SK-N-SH (cell line): ENCODE measurements around the gene RABGAP1L. TPM values are rescaled to one million over a fixed set of nuclear protein-coding genes. Genes with fewer than 3 reads are reported as not detected.

Experiments
- CTCF ChIA-PET: fragments of 300-600, 350-600 bp; formaldehyde crosslinking; extraction: SDS; loops from one replicate; lab custom pipeline; 2021; lab: Yijun Ruan, JAX
- POLR2A ChIA-PET: fragments of 350-600 bp; sonication (Branson Sonifier 250); formaldehyde crosslinking; extraction: SDS; loops from one replicate; lab custom pipeline; 2020; ENCODE audit warnings: antibody characterized with exemption, inconsistent platforms; lab: Yijun Ruan, JAX
- DNase-seq: peaks from one replicate; pipeline ENCODE4 v3.0.0; 2012
- H2AFZ ChIP-seq: fragments of 200-600 bp; sonication (generic); 2 replicates; pipeline ENCODE4 v1.8.1; 2016; ENCODE audit warnings: antibody characterized with exemption, mild to moderate bottlenecking, low read depth
- H3F3A ChIP-seq: fragments of 200-600 bp; sonication (generic); replicated peaks from 2 replicates; pipeline ENCODE3; 2016; ENCODE audit warnings: antibody characterized with exemption, mild to moderate bottlenecking; ENCODE audit not compliant: insufficient read depth
- H3K27ac ChIP-seq, 2 experiments: fragments of 200-500 bp in 1 of 2; fragments of 200-600 bp in 1 of 2; sonication (Bioruptor generic) in 1 of 2; sonication (generic), shearing (Covaris generic) in 1 of 2; 2 replicates each; pipeline versions ENCODE4 v1.5.1 to v1.6.1; 2014 to 2016; ENCODE audit warnings: low read depth in 2 of 2, inconsistent platforms in 1 of 2, low read length in 1 of 2, mild to moderate bottlenecking in 1 of 2, mixed read lengths in 1 of 2
- H3K27me3 ChIP-seq: fragments of 200-600 bp; sonication (generic), shearing (Covaris generic); 2 replicates; pipeline ENCODE4 v1.6.1; 2016; ENCODE audit warnings: mixed run types; ENCODE audit not compliant: insufficient read depth
- H3K36me3 ChIP-seq, 2 experiments: fragments of 200-500 bp in 1 of 2; fragments of 200-600 bp in 1 of 2; sonication (Bioruptor generic) in 1 of 2; sonication (generic) in 1 of 2; replicated peaks in 1 of 2; 2 replicates each; pipeline versions ENCODE3 to v1.5.1; 2014 to 2016; ENCODE audit warnings: low read length in 1 of 2, mild to moderate bottlenecking in 1 of 2; ENCODE audit not compliant: insufficient read depth in 2 of 2, control insufficient read depth in 1 of 2
- H3K4me1 ChIP-seq, 2 experiments: fragments of 200-500 bp in 1 of 2; fragments of 200-600 bp in 1 of 2; sonication (Bioruptor generic) in 1 of 2; sonication (generic), shearing (Covaris generic) in 1 of 2; 2 replicates each; pipeline versions ENCODE4 v1.5.1 to v1.6.1; 2014 to 2016; ENCODE audit warnings: low read depth in 1 of 2, low read length in 1 of 2, mixed run types in 1 of 2; ENCODE audit not compliant: insufficient read depth in 2 of 2, control insufficient read depth in 1 of 2
- H3K4me2 ChIP-seq: fragments of 200-600 bp; sonication (generic), shearing (Covaris generic); 2 replicates; pipeline ENCODE4 v1.6.1; 2017; ENCODE audit warnings: mixed run types
- H3K4me3 ChIP-seq, 2 experiments: fragments of 200-500 bp in 1 of 2; fragments of 200-600 bp in 1 of 2; sonication (Bioruptor generic) in 1 of 2; sonication (generic), shearing (Covaris generic) in 1 of 2; 2 replicates each; pipeline versions ENCODE4 v1.5.1 to v1.8.1; 2014 to 2016; ENCODE audit warnings: low read depth in 2 of 2, inconsistent platforms in 1 of 2, low read length in 1 of 2, mild to moderate bottlenecking in 1 of 2, mixed read lengths in 1 of 2, moderate library complexity in 1 of 2
- H3K79me2 ChIP-seq: fragments of 200-600 bp; sonication (generic); 2 replicates; pipeline ENCODE4 v1.8.1; 2017; ENCODE audit warnings: mild to moderate bottlenecking; ENCODE audit not compliant: insufficient read depth
- H3K9ac ChIP-seq: fragments of 200-600 bp; sonication (generic); 2 replicates; pipeline ENCODE4 v1.6.1; 2017; ENCODE audit warnings: mixed run types
- H3K9me2 ChIP-seq: fragments of 200-600 bp; sonication (generic); 2 replicates; pipeline ENCODE4 v1.6.1; 2017; ENCODE audit warnings: mixed run types
- H3K9me3 ChIP-seq: fragments of 200-600 bp; sonication (generic); 2 replicates; pipeline ENCODE4 v1.6.1; 2017; ENCODE audit warnings: mixed run types, mild to moderate bottlenecking, moderate library complexity
- H4K20me1 ChIP-seq: fragments of 200-600 bp; sonication (generic); 2 replicates; pipeline ENCODE4 v1.6.1; 2017; ENCODE audit warnings: mild to moderate bottlenecking, mixed run types; ENCODE audit not compliant: insufficient read depth
- CHD2 ChIP-seq: fragments of 150-350 bp; IDR thresholded peaks from 2 replicates; pipeline ENCODE4 v1.6.1; 2018; ENCODE audit warnings: low read length; ENCODE audit not compliant: partially characterized antibody
- ELF1 ChIP-seq: IDR thresholded peaks from 2 replicates; pipeline ENCODE4 v1.4.0; 2012
- EP300 ChIP-seq, 2 experiments: IDR thresholded peaks; 2 replicates each; pipeline versions ENCODE4 v1.4.0 to v1.6.1; 2012; ENCODE audit warnings: borderline replicate concordance in 1 of 2, low read depth in 1 of 2, low read length in 1 of 2
- EZH2phosphoT487 ChIP-seq: fragments of 200-600 bp; sonication (generic); IDR thresholded peaks from 2 replicates; pipeline ENCODE4 v1.6.1; 2017; ENCODE audit warnings: low read depth, mixed run types, mild to moderate bottlenecking, antibody characterized with exemption, moderate library complexity, borderline replicate concordance
- FOSL2 ChIP-seq: IDR thresholded peaks from 2 replicates; pipeline ENCODE4 v1.4.0; 2012; ENCODE audit warnings: low read depth, mild to moderate bottlenecking, moderate library complexity, borderline replicate concordance
- JUND ChIP-seq: IDR thresholded peaks from 2 replicates; pipeline ENCODE4 v1.4.0; 2012
- MXI1 ChIP-seq: IDR thresholded peaks from 2 replicates; pipeline ENCODE4 v1.6.1; 2012; ENCODE audit warnings: mild to moderate bottlenecking, low read depth, low read length, improper control_type of control experiment
- NFIC ChIP-seq: IDR thresholded peaks from 2 replicates; pipeline ENCODE4 v1.4.0; 2012; ENCODE audit warnings: borderline replicate concordance
- POLR2AphosphoS5 ChIP-seq: IDR thresholded peaks from 2 replicates; pipeline ENCODE4 v1.6.1; 2012; ENCODE audit warnings: low read depth, low read length
- RFX5 ChIP-seq: IDR thresholded peaks from 2 replicates; pipeline ENCODE4 v1.6.1; 2012; ENCODE audit warnings: mild to moderate bottlenecking, improper control_type of control experiment, low read length
- SIN3A ChIP-seq: IDR thresholded peaks from 2 replicates; pipeline ENCODE4 v1.6.1; 2012; ENCODE audit warnings: low read depth, mild to moderate bottlenecking, low read length, moderate library complexity, borderline replicate concordance
- TAF1 ChIP-seq: IDR thresholded peaks from 2 replicates; pipeline ENCODE4 v1.6.1; 2012; ENCODE audit warnings: low read depth, mild to moderate bottlenecking, low read length, moderate library complexity, borderline replicate concordance
- TCF12 ChIP-seq: IDR thresholded peaks from 2 replicates; pipeline ENCODE4 v1.4.0; 2012
- TEAD4 ChIP-seq: IDR thresholded peaks from 2 replicates; pipeline ENCODE4 v1.4.0; 2012; ENCODE audit warnings: mild to moderate bottlenecking, borderline replicate concordance; ENCODE audit not compliant: insufficient read depth
- YY1 ChIP-seq: IDR thresholded peaks from 2 replicates; pipeline ENCODE4 v1.4.0; 2012; ENCODE audit warnings: low read depth, mild to moderate bottlenecking
- WGBS: methylation state at CpG from one replicate; pipeline ENCODE4 v1.1.6; 2017; ENCODE audit warnings: low lambda C conversion rate; 5-methylcytosine and 5-hydroxymethylcytosine counted together
- polyA plus RNA-seq, 3 experiments: library from polyadenylated mRNA; depleted of rRNA; stranded (reverse); fragments of >200 nt; gene quantifications; 2 replicates each; pipeline ENCODE4 v1.2.3, GENCODE V29; 2012
- TF ChIP-seq, protein P1 (sequence below): fragments of 150-350 bp; IDR thresholded peaks from 2 replicates; pipeline ENCODE4 v1.6.1; 2017; ENCODE audit warnings: antibody characterized with exemption, low read length, low read depth, borderline replicate concordance
- TF ChIP-seq, protein P2 (sequence below): fragments of 150-350 bp; IDR thresholded peaks from 2 replicates; pipeline ENCODE4 v1.6.1; 2016; ENCODE audit warnings: mild to moderate bottlenecking, low read depth, low read length
- TF ChIP-seq, protein P3 (sequence below): IDR thresholded peaks from 2 replicates; pipeline ENCODE4 v1.4.0; 2012; ENCODE audit warnings: low read depth
- TF ChIP-seq, protein P4 (sequence below): IDR thresholded peaks from 2 replicates; pipeline ENCODE4 v1.4.0; 2012; ENCODE audit warnings: low read depth, borderline replicate concordance

RABGAP1L gene
- polyA plus RNA-seq, 1 of the 3 experiments (the other 2 are of a cell fraction), result 7.2 TPM

DNA sequence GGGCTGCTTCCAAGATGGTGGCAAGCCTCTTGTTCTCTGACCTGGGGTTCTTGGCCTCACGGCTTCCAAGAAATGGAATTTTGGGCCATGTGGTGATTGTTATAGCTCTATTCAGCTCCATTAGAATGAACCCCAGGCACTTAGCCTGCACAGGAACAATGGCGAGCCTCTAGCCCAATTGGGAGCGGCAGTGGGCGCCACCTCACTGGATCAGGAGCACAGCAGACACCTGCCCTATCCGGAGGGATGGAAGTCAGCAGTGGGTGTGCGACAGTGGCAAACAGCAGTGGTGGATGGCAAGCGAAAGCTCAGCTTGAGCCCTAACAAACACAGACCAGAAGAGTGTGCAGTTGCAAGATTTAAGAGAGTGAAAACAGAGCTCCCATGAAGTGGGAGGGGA is 519.3 kb downstream of the RABGAP1L start:
- ChIA-PET CTCF (interaction anchor here (1.4 kb wide), 1 partner anchor 48 kb away, joined by 3 read pairs; no protein-coding TSS in a partner anchor), POLR2A (no interaction called here)
- Histone ChIP-seq H3K27me3 (no peaks in the 10 kb centered on the region), H3K4me2 (no peak overlapping the region), H3K36me3 (no peaks in the 10 kb centered on the region), H3K27ac (no peak overlapping the region), H3K79me2 (no peaks in the 10 kb centered on the region), H3K4me1 (no peaks in the 10 kb centered on the region), H2AFZ (no peak overlapping the region), H3F3A (no peaks in the 10 kb centered on the region), H3K9me2 (no peaks in the 10 kb centered on the region), H3K9ac (no peak overlapping the region), H3K4me3 (no peak overlapping the region), H3K9me3 (no peaks in the 10 kb centered on the region), H4K20me1 (no peaks in the 10 kb centered on the region)
- TF ChIP-seq CHD2 (no peak), POLR2AphosphoS5 (no peak), EZH2phosphoT487 (no peak), NFIC (no peak), ELF1 (no peak), YY1 (no peak), RFX5 (no peak), TCF12 (no peak), EP300 (IDR thresholded peaks at IDR 0.05; ENCODE audit: borderline replicate concordance in 1 of 2, low read depth in 1 of 2, low read length in 1 of 2) (no peak), MXI1 (no peak), SIN3A (no peak), FOSL2 (no peak), JUND (no peak), TAF1 (no peak), TEAD4 (no peak)
- TF ChIP-seq, protein P1, sequence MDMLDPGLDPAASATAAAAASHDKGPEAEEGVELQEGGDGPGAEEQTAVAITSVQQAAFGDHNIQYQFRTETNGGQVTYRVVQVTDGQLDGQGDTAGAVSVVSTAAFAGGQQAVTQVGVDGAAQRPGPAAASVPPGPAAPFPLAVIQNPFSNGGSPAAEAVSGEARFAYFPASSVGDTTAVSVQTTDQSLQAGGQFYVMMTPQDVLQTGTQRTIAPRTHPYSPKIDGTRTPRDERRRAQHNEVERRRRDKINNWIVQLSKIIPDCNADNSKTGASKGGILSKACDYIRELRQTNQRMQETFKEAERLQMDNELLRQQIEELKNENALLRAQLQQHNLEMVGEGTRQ, result no peak
- TF ChIP-seq, protein P2, sequence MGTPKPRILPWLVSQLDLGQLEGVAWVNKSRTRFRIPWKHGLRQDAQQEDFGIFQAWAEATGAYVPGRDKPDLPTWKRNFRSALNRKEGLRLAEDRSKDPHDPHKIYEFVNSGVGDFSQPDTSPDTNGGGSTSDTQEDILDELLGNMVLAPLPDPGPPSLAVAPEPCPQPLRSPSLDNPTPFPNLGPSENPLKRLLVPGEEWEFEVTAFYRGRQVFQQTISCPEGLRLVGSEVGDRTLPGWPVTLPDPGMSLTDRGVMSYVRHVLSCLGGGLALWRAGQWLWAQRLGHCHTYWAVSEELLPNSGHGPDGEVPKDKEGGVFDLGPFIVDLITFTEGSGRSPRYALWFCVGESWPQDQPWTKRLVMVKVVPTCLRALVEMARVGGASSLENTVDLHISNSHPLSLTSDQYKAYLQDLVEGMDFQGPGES, result no peak
- TF ChIP-seq, protein P3, sequence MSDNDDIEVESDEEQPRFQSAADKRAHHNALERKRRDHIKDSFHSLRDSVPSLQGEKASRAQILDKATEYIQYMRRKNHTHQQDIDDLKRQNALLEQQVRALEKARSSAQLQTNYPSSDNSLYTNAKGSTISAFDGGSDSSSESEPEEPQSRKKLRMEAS, result no peak
- DNase-seq, result no peak
- WGBS, result 84% methylated on average over 7 of the region's 7 CpGs

DNA sequence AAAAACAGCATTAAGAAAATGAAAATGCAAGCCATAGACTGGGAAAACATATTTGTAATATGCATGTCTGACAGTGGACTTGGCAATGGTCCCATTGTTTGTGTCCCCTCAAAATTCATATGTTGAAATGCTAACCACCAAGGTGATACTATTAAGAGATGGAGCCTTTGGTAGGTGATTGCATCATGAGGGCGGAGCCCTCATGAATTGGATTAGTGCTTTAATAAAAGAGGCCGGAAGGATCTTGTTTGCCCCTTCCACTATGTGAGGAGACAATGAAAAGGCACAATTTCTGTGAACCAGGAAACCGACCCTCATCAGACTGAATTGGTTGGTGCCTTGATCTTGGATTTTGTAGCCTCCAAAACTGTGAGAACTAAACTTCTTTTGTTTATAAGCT is 520.8 kb downstream of the RABGAP1L start:
- no peaks in the 10 kb centered on the region for H3K79me2 ChIP-seq
- no peaks in the 10 kb centered on the region for H3K27me3 ChIP-seq
- H3F3A ChIP-seq, result no peaks in the 10 kb centered on the region
- no peak for TF ChIP-seq TEAD4
- TF ChIP-seq, protein P1, result no peak
- TF ChIP-seq, protein P4, sequence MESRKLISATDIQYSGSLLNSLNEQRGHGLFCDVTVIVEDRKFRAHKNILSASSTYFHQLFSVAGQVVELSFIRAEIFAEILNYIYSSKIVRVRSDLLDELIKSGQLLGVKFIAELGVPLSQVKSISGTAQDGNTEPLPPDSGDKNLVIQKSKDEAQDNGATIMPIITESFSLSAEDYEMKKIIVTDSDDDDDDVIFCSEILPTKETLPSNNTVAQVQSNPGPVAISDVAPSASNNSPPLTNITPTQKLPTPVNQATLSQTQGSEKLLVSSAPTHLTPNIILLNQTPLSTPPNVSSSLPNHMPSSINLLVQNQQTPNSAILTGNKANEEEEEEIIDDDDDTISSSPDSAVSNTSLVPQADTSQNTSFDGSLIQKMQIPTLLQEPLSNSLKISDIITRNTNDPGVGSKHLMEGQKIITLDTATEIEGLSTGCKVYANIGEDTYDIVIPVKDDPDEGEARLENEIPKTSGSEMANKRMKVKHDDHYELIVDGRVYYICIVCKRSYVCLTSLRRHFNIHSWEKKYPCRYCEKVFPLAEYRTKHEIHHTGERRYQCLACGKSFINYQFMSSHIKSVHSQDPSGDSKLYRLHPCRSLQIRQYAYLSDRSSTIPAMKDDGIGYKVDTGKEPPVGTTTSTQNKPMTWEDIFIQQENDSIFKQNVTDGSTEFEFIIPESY, result no peak
- H3K9me2 ChIP-seq, result no peaks in the 10 kb centered on the region
- POLR2A ChIA-PET, result no interaction called here
- no peaks in the 10 kb centered on the region for H3K36me3 ChIP-seq
- 86% methylated on average over 3 of the region's 3 CpGs for WGBS
- no peak for DNase-seq
- no peaks in the 10 kb centered on the region for H3K4me1 ChIP-seq
- no peak overlapping the region for H2AFZ ChIP-seq
- no peaks in the 10 kb centered on the region for H3K9me3 ChIP-seq
- H4K20me1 ChIP-seq, result no peaks in the 10 kb centered on the region
- CTCF ChIA-PET, result no interaction called here
- no peak overlapping the region for H3K4me3 ChIP-seq
- H3K27ac ChIP-seq, result no peak overlapping the region
- H3K9ac ChIP-seq, result no peak overlapping the region
- H3K4me2 ChIP-seq, result no peak overlapping the region
